A549 (cell line): ENCODE results near the gene MAPT.

ENCODE experiments used
- CEBPB ChIP-seq, 2 experiments: fragments of >200 bp in 1 of 2; sonication (Bioruptor Twin) in 1 of 2; formaldehyde crosslinking in 1 of 2; IDR thresholded peaks; 2 replicates each; pipeline ENCODE4 v1.6.1; 2012 to 2016
- EP300 ChIP-seq, 2 experiments: fragments of >200 bp; sonication (Bioruptor Twin); formaldehyde crosslinking; IDR thresholded peaks; 2 replicates in 1 of 2; 3 replicates in 1 of 2; pipeline ENCODE4 v1.6.1; 2016 to 2017
- PHF8 ChIP-seq: fragments of 200-600 bp; sonication (generic); IDR thresholded peaks from 2 replicates; pipeline ENCODE4 v1.6.1; 2016; ENCODE audit warnings: low read depth, mild to moderate bottlenecking, antibody characterized with exemption, moderate library complexity, borderline replicate concordance
- REST ChIP-seq: fragments of 200-600 bp; sonication (generic); IDR thresholded peaks from 2 replicates; pipeline ENCODE4 v1.6.1; 2016; ENCODE audit warnings: antibody characterized with exemption, mild to moderate bottlenecking, moderate library complexity
- USF2 ChIP-seq: fragments of 450-650 bp; IDR thresholded peaks from 2 replicates; pipeline ENCODE4 v1.6.1; 2014; ENCODE audit warnings: antibody characterized with exemption

- TF ChIP-seq PHF8, result no peak
- TF ChIP-seq REST, result no peak
- TF ChIP-seq EP300 (IDR thresholded peaks at IDR 0.05), result no peak
- no peak for TF ChIP-seq CEBPB (IDR thresholded peaks at IDR 0.05)
- no peak for TF ChIP-seq USF2
Observed at GRCh38 chr17:45973946-45974859, 79.8 kb downstream of the MAPT start.
